ENCODE data around the gene FAM237B. TPM values are rescaled to one million over a fixed set of nuclear protein-coding genes. Genes with fewer than 3 reads are reported as not detected.
"Not testable (repeated sequence)": the region's sequence is repeated elsewhere in the genome, so short reads cannot be mapped to it uniquely, and the experiment has no call there.

The FAM237B gene
- total and polyA plus RNA-seq, 4 donors = 0.02 TPM; not detected in 3

DNA sequence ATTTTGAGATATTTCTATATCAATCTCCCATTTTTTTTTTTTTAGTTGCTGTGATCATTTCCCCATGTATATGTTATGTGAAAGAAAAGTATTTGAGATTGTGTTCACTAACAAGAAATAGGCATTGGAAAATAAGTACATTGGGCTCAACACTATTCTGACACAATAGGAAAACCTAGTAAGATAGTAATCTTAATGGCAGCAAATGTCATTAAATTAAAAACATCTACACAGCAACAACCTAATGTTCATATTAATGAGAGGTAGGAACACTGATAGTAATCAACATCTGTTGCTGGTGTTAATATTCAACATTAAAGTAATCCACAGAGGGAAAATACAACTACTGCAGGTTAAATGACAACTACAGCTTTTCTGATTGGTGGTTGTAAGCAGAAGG, 23.9 kb upstream of the FAM237B start:
- peak overlapping the region in 1 of 2 donors; percentile 81 for H3K27ac ChIP-seq (ENCODE audit: low read depth in 1 of 2, low read length in 1 of 2)
- no peak overlapping the region for H3K4me3 ChIP-seq
- peak overlapping the region in 1 of 2 donors; percentile 95 for H3K9ac ChIP-seq (ENCODE audit: insufficient read depth in 1 of 2, low read length in 2 of 2)

DNA sequence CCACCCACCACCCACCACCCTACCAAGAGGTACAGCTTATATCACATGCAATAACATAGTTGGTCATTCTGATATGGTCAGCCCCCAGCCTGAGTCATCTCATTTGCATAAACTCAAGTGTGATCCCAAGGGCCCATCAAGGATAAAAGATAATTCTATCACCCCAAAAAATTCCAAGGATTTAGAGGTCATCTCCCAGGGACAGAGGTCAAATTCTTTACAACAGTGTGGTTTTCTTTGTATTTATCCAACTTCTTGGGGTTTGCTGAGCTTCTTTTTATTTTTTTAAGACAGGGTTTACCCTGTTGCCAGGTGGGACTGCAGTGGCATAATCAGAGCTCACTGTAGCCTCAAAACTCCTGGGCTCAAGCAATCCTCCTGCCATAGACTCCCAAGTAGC, 16.0 kb upstream of the FAM237B start:
- H3K4me3 ChIP-seq = no peak overlapping the region
- peaks cover 0 to 2% (median 0%) of the 10 kb centered on the region in 4 donors for H3K9me3 ChIP-seq (ENCODE audit: control insufficient read depth in 4 of 4, insufficient read depth in 3 of 4, low read length in 3 of 4)
- no peaks in the 10 kb centered on the region for H3K27me3 ChIP-seq (ENCODE audit: control insufficient read depth in 3 of 3, insufficient read depth in 3 of 3, low read length in 2 of 3)
- H3K4me1 ChIP-seq (ENCODE audit: control insufficient read depth in 5 of 5, insufficient read depth in 5 of 5, low read length in 5 of 5) = no peaks in the 10 kb centered on the region
- ATAC-seq (ENCODE audit: insufficient read depth, low FRiP score) (no peak), DNase-seq (no peak)
- TF ChIP-seq, protein P1, sequence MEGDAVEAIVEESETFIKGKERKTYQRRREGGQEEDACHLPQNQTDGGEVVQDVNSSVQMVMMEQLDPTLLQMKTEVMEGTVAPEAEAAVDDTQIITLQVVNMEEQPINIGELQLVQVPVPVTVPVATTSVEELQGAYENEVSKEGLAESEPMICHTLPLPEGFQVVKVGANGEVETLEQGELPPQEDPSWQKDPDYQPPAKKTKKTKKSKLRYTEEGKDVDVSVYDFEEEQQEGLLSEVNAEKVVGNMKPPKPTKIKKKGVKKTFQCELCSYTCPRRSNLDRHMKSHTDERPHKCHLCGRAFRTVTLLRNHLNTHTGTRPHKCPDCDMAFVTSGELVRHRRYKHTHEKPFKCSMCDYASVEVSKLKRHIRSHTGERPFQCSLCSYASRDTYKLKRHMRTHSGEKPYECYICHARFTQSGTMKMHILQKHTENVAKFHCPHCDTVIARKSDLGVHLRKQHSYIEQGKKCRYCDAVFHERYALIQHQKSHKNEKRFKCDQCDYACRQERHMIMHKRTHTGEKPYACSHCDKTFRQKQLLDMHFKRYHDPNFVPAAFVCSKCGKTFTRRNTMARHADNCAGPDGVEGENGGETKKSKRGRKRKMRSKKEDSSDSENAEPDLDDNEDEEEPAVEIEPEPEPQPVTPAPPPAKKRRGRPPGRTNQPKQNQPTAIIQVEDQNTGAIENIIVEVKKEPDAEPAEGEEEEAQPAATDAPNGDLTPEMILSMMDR (IDR thresholded peaks at IDR 0.05; ENCODE audit: control extremely low read depth, extremely low read depth) = no peak
- no peaks in the 10 kb centered on the region for H3K36me3 ChIP-seq (ENCODE audit: control insufficient read depth in 4 of 4, insufficient read depth in 4 of 4, low read length in 4 of 4)
- H3K27ac ChIP-seq (ENCODE audit: low read depth in 1 of 2, low read length in 1 of 2) = no peak overlapping the region
- H3K9ac ChIP-seq (ENCODE audit: insufficient read depth in 1 of 2, low read length in 2 of 2) = no peak overlapping the region

More for the DNA sequence above, 23.9 kb upstream of the FAM237B start:
- ATAC-seq (ENCODE audit: insufficient read depth, low FRiP score) = no peak
- H3K4me1 ChIP-seq (ENCODE audit: control insufficient read depth in 5 of 5, insufficient read depth in 5 of 5, low read length in 5 of 5) = peaks cover 0 to 14% (median 5%) of the 10 kb centered on the region in 5 donors
- DNase-seq = no peak
- no peaks in the 10 kb centered on the region for H3K9me3 ChIP-seq (ENCODE audit: control insufficient read depth in 4 of 4, insufficient read depth in 3 of 4, low read length in 3 of 4)
- TF ChIP-seq, protein P1 (IDR thresholded peaks at IDR 0.05; ENCODE audit: control extremely low read depth, extremely low read depth) = no peak
- peaks cover 0 to 3% (median 0%) of the 10 kb centered on the region in 4 donors for H3K36me3 ChIP-seq (ENCODE audit: control insufficient read depth in 4 of 4, insufficient read depth in 4 of 4, low read length in 4 of 4)
- peaks cover 0 to 3% (median 0%) of the 10 kb centered on the region in 3 donors for H3K27me3 ChIP-seq (ENCODE audit: control insufficient read depth in 3 of 3, insufficient read depth in 3 of 3, low read length in 2 of 3)

GRCh38 chr7:90334926-90335325, 13.8 kb upstream of the FAM237B start:
- not testable (repeated sequence) for ATAC-seq (ENCODE audit: insufficient read depth, low FRiP score); H3K27ac ChIP-seq (ENCODE audit: low read depth in 1 of 2, low read length in 1 of 2); H3K4me3 ChIP-seq; DNase-seq; H3K27me3 ChIP-seq (ENCODE audit: control insufficient read depth in 3 of 3, insufficient read depth in 3 of 3, low read length in 2 of 3); H3K9ac ChIP-seq (ENCODE audit: insufficient read depth in 1 of 2, low read length in 2 of 2); H3K36me3 ChIP-seq (ENCODE audit: control insufficient read depth in 4 of 4, insufficient read depth in 4 of 4, low read length in 4 of 4); H3K9me3 ChIP-seq (ENCODE audit: control insufficient read depth in 4 of 4, insufficient read depth in 3 of 4, low read length in 3 of 4); H3K4me1 ChIP-seq (ENCODE audit: control insufficient read depth in 5 of 5, insufficient read depth in 5 of 5, low read length in 5 of 5)
- 86 to 92% methylated on average over 2 of the region's 2 CpGs for WGBS, 2 donors

DNA sequence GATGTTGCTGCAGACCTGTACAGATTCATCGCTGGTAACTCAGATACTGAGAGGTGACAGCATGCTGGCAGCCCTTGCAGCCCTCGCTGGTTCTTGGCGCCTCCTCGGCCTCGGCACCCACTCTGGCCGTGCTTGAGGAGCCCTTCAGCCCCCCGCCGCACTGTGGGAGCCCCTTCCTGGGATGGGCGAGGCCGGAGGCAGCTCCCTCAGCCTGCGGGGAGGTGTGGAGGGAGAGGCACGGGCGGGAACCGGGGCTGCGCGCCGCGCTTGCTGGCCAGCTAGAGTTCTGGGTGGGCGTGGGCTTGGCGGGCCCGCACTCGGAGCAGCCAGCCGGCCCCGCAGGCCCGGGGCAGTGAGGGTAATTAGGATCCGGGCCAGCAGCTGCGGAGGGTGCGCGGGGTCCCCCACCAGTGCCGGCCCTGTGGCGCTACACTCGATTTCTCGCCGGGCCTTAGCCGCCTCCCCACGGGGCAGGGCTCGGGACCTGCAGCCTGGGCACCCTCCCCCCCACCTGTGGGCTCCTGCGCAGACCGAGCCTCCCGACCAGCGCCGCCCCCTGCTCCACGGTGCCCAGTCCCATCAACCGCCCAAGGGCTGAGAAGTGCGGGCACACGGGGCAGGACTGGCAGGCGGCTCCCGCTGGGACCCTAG, 13.2 kb upstream of the FAM237B start:
- ATAC-seq (ENCODE audit: insufficient read depth, low FRiP score) (no peak), DNase-seq (no peak)
- 91 to 92% methylated on average over 41 to 48 of the region's 48 CpGs for WGBS, 2 donors
- Histone ChIP-seq H3K36me3 (ENCODE audit: control insufficient read depth in 4 of 4, insufficient read depth in 4 of 4, low read length in 4 of 4) (no peaks in the 10 kb centered on the region), H3K9me3 (ENCODE audit: control insufficient read depth in 4 of 4, insufficient read depth in 3 of 4, low read length in 3 of 4) (peaks cover 0 to 2% (median 0%) of the 10 kb centered on the region in 4 donors), H3K27me3 (ENCODE audit: control insufficient read depth in 3 of 3, insufficient read depth in 3 of 3, low read length in 2 of 3) (no peaks in the 10 kb centered on the region), H3K4me1 (ENCODE audit: control insufficient read depth in 5 of 5, insufficient read depth in 5 of 5, low read length in 5 of 5) (no peaks in the 10 kb centered on the region), H3K4me3 (no peak overlapping the region), H3K9ac (ENCODE audit: insufficient read depth in 1 of 2, low read length in 2 of 2) (no peak overlapping the region), H3K27ac (ENCODE audit: low read depth in 1 of 2, low read length in 1 of 2) (no peak overlapping the region)
- TF ChIP-seq, protein P1 (IDR thresholded peaks at IDR 0.05; ENCODE audit: control extremely low read depth, extremely low read depth) = no peak
